Keratinocyte (primary cell): ENCODE data around the gene KNOP1. TPM values are rescaled to one million over a fixed set of nuclear protein-coding genes. Genes with fewer than 3 reads are reported as not detected.

ENCODE experiments used
- DNase-seq: peaks from one replicate; pipeline ENCODE4 v3.0.0-alpha.2; 2011; ENCODE audit warnings: low read depth, missing footprints, low spot score
- FAIRE-seq: peaks from 2 replicates; lab custom pipeline; 2011; peaks lifted over from hg19 to GRCh38; lab: Jason Lieb, UNC
- H2AFZ ChIP-seq: 2 replicates; pipeline ENCODE4 v1.6.0; 2012; ENCODE audit warnings: low read length, control low read depth, inconsistent platforms; ENCODE audit not compliant: control insufficient read depth
- H3K27ac ChIP-seq: 2 replicates; pipeline ENCODE4 v1.5.1; 2011; ENCODE audit warnings: low read length; ENCODE audit not compliant: control insufficient read depth, insufficient read depth
- H3K27me3 ChIP-seq: 3 replicates; pipeline ENCODE4 v1.6.0; 2011; ENCODE audit warnings: low read length; ENCODE audit not compliant: control insufficient read depth, insufficient read depth; ENCODE audit errors: extremely low read depth
- H3K36me3 ChIP-seq, 2 experiments: 2 replicates in 1 of 2; 3 replicates in 1 of 2; pipeline ENCODE4 v1.5.1; 2011; ENCODE audit warnings: low read length in 2 of 2, mild to moderate bottlenecking in 1 of 2; ENCODE audit not compliant: control insufficient read depth in 2 of 2, insufficient read depth in 2 of 2; ENCODE audit errors: extremely low read depth in 1 of 2
- H3K4me1 ChIP-seq: 3 replicates; pipeline ENCODE4 v1.5.1; 2011; ENCODE audit warnings: low read length; ENCODE audit not compliant: control insufficient read depth, insufficient read depth; ENCODE audit errors: extremely low read depth
- H3K4me2 ChIP-seq: 3 replicates; pipeline ENCODE4 v1.6.0; 2011; ENCODE audit warnings: low read depth, low read length; ENCODE audit not compliant: control insufficient read depth, insufficient read depth; ENCODE audit errors: extremely low read depth
- H3K4me3 ChIP-seq, 3 experiments: fragments of 200-600 bp in 1 of 3; sonication (generic) in 1 of 3; 2 replicates in 2 of 3; 3 replicates in 1 of 3; pipeline ENCODE4 v1.5.1; 2011 to 2016; ENCODE audit warnings: low read length in 3 of 3, mild to moderate bottlenecking in 3 of 3, control low read depth in 2 of 3, inconsistent platforms in 1 of 3, low read depth in 1 of 3, mixed read lengths in 1 of 3, mixed run types in 1 of 3, moderate library complexity in 1 of 3; ENCODE audit not compliant: control insufficient read depth in 2 of 3, insufficient read depth in 2 of 3; ENCODE audit errors: extremely low read depth in 1 of 3
- H3K79me2 ChIP-seq: 2 replicates; pipeline ENCODE4 v1.6.0; 2012; ENCODE audit warnings: low read length; ENCODE audit not compliant: control insufficient read depth, insufficient read depth
- H3K9ac ChIP-seq: 3 replicates; pipeline ENCODE4 v1.6.0; 2011; ENCODE audit warnings: low read length; ENCODE audit not compliant: control insufficient read depth, insufficient read depth; ENCODE audit errors: extremely low read depth
- H3K9me1 ChIP-seq: 3 replicates; pipeline ENCODE4 v1.6.0; 2011; ENCODE audit warnings: low read length; ENCODE audit not compliant: control insufficient read depth, insufficient read depth; ENCODE audit errors: extremely low read depth
- H3K9me3 ChIP-seq: 2 replicates; pipeline ENCODE4 v1.5.1; 2012; ENCODE audit warnings: low read depth, low read length; ENCODE audit not compliant: control insufficient read depth
- H4K20me1 ChIP-seq: 3 replicates; pipeline ENCODE4 v1.6.0; 2011; ENCODE audit warnings: low read length; ENCODE audit not compliant: control insufficient read depth, insufficient read depth; ENCODE audit errors: extremely low read depth
- CTCF ChIP-seq, 3 experiments: IDR thresholded peaks in 1 of 3; conservative IDR thresholded peaks in 1 of 3; optimal IDR thresholded peaks in 1 of 3; 2 replicates in 2 of 3; 3 replicates in 1 of 3; pipeline versions ENCODE3 to v1.5.1; 2011; ENCODE audit warnings: low read length in 3 of 3, mild to moderate bottlenecking in 3 of 3, moderate library complexity in 2 of 3, control low read depth in 1 of 3, inconsistent platforms in 1 of 3; ENCODE audit not compliant: insufficient read depth in 2 of 3; ENCODE audit errors: extremely low read depth in 1 of 3
- EZH2 ChIP-seq: IDR thresholded peaks from one replicate; pipeline ENCODE4 v1.6.1; 2012; ENCODE audit warnings: inconsistent platforms, mild to moderate bottlenecking, low read length, moderate library complexity
- dilution Hi-C: fragments of 300-500 bp; cut with MboI; formaldehyde crosslinking; loops from one replicate; pipeline ENCODE4 v1.7.0; 2020; ENCODE audit warnings: low sequenced_read_pairs; ENCODE audit not compliant: extremely low pct_ligation_motif_present
- polyA plus RNA-seq, 5 experiments: library from polyadenylated mRNA; depleted of rRNA in 3 of 5; stranded (reverse) in 3 of 5; stranded (forward) in 1 of 5; unstranded in 1 of 5; fragments of >200 nt; gene quantifications; 1 replicate in 1 of 5; 2 replicates in 3 of 5; 3 replicates in 1 of 5; pipeline versions ENCODE4 v1.2.1 to v1.2.3, GENCODE V29; 2011 to 2012; ENCODE audit warnings: missing spikeins in 2 of 5, low read depth in 1 of 5, low replicate concordance in 1 of 5

KNOP1 gene
- polyA plus RNA-seq, 1 donor (not counting 4 experiments of a cell fraction or from before 2014, with no cell fraction given): 19.8 TPM

GRCh38 chr16:19709381-19710136 is 8.5 kb downstream of the KNOP1 start:
- dilution Hi-C loops: no loop called here
- H3K36me3 ChIP-seq: peaks cover 29 to 32% of the 10 kb centered on the region in 2 experiments
- H3K4me3 ChIP-seq: no peak overlapping the region
- DNase-seq (no peak), FAIRE-seq (no peak)
- no peaks in the 10 kb centered on the region for H4K20me1 ChIP-seq
- H3K79me2 ChIP-seq: peaks cover 23% of the 10 kb centered on the region
- no peak for TF ChIP-seq EZH2
- TF ChIP-seq CTCF (optimal IDR thresholded peaks at IDR 0.05 in 1 of 3, IDR thresholded peaks at IDR 0.05 in 1 of 3, conservative IDR thresholded peaks at IDR 0.05 in 1 of 3; ENCODE audit: extremely low read depth in 1 of 3, insufficient read depth in 2 of 3, low read length in 3 of 3): no peak
- no peak overlapping the region for H3K4me2 ChIP-seq
- no peak overlapping the region for H3K27ac ChIP-seq
- H2AFZ ChIP-seq: no peak overlapping the region
- H3K27me3 ChIP-seq: no peaks in the 10 kb centered on the region
- no peak overlapping the region for H3K9ac ChIP-seq
- peaks cover 9% of the 10 kb centered on the region for H3K4me1 ChIP-seq
- no peaks in the 10 kb centered on the region for H3K9me1 ChIP-seq
- H3K9me3 ChIP-seq: peaks cover 2% of the 10 kb centered on the region

GRCh38 chr16:19708296-19709205 is 9.5 kb downstream of the KNOP1 start:
- peaks cover 16% of the 10 kb centered on the region for H3K79me2 ChIP-seq
- dilution Hi-C loops: no loop called here
- H3K27me3 ChIP-seq: no peaks in the 10 kb centered on the region
- H3K4me3 ChIP-seq: no peak overlapping the region
- no peak for DNase-seq
- peaks cover 2% of the 10 kb centered on the region for H3K9me3 ChIP-seq
- H4K20me1 ChIP-seq: no peaks in the 10 kb centered on the region
- peaks cover 26 to 28% of the 10 kb centered on the region in 2 experiments for H3K36me3 ChIP-seq
- FAIRE-seq: no peak
- H3K9ac ChIP-seq: no peak overlapping the region
- peaks cover 10% of the 10 kb centered on the region for H3K4me1 ChIP-seq
- no peak overlapping the region for H3K27ac ChIP-seq
- no peak overlapping the region for H2AFZ ChIP-seq
- H3K4me2 ChIP-seq: no peak overlapping the region
- H3K9me1 ChIP-seq: no peaks in the 10 kb centered on the region
- TF ChIP-seq EZH2 (no peak), CTCF (optimal IDR thresholded peaks at IDR 0.05 in 1 of 3, IDR thresholded peaks at IDR 0.05 in 1 of 3, conservative IDR thresholded peaks at IDR 0.05 in 1 of 3; ENCODE audit: extremely low read depth in 1 of 3, insufficient read depth in 2 of 3, low read length in 3 of 3) (no peak)
